GM20000 (cell line): ENCODE data around the gene PRKG1.
A peak's percentile ranks its signal among the peaks of the same experiment; 100 is the strongest.

Experiments
- DNase-seq: peaks from one replicate; pipeline ENCODE4 v3.0.0; 2012; ENCODE audit warnings: low spot score
- TF ChIP-seq, protein P1 (sequence below): IDR thresholded peaks from 2 replicates; pipeline ENCODE4 v1.5.1; 2012; ENCODE audit warnings: mild to moderate bottlenecking, control low read depth; ENCODE audit errors: extremely low read depth, missing control alignments

Gene PRKG1

DNA sequence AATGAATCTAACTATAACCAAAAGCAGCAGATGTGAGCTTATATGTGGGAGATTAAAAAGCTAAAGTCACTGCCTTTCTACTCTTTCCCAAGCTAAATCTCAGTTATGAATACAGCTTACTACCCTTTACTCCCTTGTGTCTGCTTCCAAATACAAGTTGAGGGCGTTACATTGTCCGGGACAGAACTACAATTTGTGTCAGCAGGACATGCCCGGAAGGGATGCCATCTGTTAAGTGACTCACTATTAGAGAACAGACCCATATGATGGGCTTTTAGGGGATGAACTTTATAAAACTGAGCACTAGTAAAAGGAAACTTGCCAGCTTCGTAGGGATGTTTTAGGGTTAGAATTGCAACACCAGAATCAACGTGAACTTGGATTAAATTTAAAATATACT is 924.8 kb downstream of the PRKG1 start:
- TF ChIP-seq, protein P1, sequence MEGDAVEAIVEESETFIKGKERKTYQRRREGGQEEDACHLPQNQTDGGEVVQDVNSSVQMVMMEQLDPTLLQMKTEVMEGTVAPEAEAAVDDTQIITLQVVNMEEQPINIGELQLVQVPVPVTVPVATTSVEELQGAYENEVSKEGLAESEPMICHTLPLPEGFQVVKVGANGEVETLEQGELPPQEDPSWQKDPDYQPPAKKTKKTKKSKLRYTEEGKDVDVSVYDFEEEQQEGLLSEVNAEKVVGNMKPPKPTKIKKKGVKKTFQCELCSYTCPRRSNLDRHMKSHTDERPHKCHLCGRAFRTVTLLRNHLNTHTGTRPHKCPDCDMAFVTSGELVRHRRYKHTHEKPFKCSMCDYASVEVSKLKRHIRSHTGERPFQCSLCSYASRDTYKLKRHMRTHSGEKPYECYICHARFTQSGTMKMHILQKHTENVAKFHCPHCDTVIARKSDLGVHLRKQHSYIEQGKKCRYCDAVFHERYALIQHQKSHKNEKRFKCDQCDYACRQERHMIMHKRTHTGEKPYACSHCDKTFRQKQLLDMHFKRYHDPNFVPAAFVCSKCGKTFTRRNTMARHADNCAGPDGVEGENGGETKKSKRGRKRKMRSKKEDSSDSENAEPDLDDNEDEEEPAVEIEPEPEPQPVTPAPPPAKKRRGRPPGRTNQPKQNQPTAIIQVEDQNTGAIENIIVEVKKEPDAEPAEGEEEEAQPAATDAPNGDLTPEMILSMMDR: no peak
- DNase-seq: no peak

DNA sequence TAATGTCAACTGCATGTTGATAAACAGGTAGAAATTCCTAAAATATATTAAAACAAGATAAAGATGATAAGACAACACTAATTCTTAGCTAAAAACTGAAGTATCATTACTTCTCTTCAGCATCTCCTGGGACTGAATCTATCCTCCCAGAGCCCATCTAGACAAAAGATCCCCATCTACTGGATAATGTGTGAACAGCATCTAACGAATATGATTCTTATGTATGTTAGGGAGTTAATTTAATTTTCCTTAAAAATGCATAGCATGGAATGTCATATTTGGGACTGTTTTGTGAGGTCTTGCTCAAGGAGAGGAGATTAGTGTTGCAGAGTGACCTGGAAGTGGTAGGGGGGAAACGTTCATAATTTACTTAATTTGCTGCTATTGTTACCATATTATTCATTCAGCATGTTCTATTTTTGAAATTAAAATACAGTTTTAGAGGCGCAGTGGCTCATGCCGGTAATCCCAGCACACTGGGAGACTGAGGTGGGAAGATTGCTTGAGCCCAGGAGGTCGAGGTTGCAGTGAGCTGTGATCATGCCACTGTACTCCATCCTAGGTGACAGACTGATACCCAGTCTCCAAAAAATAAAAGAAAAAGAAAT is 930.2 kb downstream of the PRKG1 start:
- peak; percentile 27 for DNase-seq
- TF ChIP-seq, protein P1: peak; percentile 3

DNA sequence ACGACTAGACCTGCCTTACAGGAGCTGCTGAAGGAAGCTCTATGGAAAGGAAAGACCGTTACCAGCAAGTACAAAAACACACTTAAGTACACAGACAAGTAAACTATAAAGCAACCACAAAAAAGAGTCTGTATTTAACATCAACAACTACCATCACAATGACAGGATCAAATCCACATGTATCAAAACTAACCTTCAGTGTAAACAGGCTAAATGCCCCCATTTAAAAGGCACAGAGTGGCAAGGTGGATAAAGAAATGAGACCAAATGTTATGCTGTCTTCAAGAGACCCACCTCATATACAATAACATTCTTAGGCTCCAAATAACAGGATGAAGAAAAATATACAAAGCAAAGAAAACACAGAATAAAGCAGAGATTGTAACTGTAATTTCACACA is 932.8 kb downstream of the PRKG1 start:
- TF ChIP-seq, protein P1: no peak
- DNase-seq: no peak

DNA sequence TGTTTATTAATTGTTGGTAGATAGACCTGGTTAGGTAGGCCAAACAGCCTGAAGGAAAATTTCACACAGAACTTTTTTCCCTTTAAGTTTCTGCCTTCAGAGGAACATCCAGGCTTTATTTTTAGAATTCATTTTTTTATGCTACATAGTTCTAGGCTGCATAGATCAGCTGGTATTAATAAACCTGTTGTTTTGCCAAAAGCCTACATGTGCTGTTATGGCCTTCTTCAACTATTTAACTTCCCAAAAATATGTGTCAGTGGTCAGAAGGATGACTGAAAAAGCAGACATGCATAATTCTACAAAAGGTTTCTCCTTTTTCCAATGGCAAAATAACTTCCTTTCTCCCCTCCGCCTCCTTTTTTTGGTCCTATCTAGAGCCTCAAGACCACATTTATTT is 936.8 kb downstream of the PRKG1 start:
- DNase-seq: no peak
- TF ChIP-seq, protein P1: no peak

DNA sequence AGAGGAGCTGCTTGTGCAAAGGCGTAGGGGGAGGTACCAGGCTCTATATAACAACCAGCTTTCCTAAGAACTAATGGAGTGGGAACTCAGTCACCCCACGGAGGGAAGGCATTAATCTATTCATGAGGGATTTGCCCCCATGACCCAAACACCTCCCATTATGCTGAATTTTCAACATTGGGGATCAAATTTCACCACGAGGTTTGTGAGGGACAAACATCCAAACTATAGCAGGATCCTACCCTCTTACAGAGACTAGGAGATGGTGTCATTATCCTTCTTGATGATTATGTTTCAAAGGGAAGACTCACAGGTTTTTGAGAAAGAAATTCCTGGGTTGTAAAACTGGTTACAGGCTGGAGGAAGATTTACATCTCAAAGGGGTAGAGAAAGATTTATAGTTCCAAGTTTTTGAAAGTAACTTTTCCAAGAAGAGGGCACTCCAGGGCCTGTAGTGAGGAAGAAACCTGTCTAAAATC is 944.8 kb downstream of the PRKG1 start:
- DNase-seq: no peak
- TF ChIP-seq, protein P1: no peak

DNA sequence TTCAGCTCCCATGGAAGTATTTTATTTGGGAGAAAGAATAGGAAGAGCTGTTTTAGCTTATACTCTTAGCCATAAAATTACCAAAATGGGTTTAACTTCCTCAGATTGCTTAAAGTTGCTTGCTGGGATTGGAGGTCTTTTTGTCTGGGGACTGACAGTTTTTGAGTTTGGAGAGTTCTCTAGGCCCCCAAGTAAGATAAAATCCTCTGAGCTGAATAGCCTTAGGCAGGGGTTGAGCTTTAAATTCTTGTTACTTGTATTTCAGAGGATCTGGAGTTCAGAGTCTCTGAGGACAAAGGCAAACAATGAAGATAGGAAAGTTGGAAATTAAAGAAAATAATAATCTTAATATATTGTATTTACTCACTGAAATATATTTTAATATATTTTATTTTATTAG is 945.4 kb downstream of the PRKG1 start:
- TF ChIP-seq, protein P1: no peak
- no peak for DNase-seq

DNA sequence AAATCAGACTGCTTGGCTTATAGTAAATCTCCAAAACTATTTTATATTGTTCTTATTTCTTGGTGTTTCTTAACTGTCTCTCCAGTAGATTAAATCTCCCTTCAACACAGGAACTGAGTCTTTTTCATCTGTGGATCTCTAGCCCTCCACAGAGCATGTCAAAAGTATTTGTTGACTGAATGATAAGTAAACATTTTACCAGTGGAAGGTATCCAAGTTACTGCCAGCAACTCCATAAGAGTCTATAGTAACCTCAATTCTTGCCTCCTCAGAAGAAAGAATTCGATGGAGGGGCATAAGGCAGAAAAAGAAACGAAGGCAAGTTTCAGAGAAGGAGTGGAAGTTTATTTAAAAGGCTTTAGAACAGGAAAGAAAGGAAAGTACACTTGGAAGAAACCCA is 945.9 kb downstream of the PRKG1 start:
- DNase-seq: no peak
- TF ChIP-seq, protein P1: no peak
